HG03469 (cell line): Measurements from ENCODE around the gene ACOX2.

Experiments
- ATAC-seq: cut with Tn5 transposase; IDR thresholded peaks from one replicate; pipeline ENCODE4 v1.9.1; 2021; ENCODE audit warnings: mild to moderate bottlenecking, moderate library complexity, moderate number of reproducible peaks; ENCODE audit not compliant: unreplicated experiment

ACOX2 gene

DNA sequence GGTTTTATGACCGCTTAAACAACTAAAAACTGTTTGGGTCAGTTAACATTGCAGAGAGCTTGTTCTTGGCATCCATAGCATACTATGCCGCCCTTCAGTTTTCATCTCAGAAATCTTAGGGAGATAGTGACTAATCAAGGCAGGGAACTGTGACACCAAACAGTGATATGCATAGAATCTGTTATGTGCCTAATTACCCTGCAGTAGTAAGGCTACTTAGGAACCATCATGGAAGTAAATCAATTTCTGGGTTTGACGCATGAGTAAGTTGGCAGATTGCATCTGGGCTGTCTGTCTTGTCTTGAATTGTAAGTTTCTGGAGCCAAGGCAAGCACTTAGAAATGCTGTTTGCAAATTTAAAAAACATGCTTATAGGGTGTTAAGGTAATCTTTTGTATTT is 22.6 kb downstream of the ACOX2 start:
- ATAC-seq, result no peak

DNA sequence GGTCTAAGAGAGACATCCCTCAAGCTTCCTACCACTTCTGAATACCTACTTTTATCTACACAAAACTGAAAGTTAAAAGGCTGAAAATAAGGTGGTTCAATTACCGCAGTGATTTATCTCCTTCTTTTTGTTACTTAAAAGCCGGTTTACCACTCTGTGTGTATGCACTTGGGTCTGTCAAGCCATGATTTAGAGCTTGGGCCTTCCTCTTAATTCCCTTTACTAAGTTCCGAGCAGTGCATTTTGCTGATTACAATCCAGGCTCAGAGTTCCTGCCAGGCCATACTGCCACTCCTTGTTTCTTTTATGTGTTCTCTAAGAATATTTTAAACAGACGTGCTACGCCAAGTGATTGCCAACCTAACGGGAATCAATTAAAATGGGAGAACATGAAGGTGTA is 28.6 kb downstream of the ACOX2 start:
- ATAC-seq, result no peak

DNA sequence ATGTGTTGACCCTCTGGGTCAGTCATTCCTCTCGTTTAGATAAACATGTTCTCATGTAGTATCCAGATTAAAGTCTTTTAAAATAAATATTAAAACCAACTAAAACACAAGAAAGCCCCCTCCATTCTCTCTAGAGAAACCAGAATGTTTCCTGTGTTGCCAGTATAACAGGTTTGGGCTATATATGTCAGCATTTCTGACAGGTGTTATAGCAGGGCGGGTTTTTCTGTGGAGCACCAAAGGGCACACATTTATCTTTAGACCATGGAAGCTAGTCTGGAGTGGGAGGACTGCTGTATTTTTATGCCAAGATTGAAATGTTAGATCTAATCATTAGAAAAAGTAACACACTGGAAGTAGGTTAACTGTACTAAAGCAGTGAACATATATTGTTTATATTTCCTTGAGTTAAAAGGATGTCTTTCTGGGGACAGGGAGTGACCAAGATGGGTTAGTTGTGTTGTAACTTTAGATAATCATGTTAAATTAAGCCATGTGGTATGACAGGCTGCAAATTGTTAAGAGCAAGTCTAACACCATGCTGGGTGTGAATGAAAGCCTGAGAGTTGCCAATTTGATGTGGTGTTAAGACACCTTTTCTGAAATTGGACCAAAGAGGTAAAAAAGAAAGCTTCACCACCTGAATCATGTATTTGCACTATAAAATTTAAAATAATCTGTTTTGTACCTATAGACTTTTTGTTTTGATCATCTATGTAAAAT is 29.5 kb downstream of the ACOX2 start:
- ATAC-seq, result no peak

- ATAC-seq, result no peak
Observed at GRCh38 chr3:58502872-58503271, 34.1 kb downstream of the ACOX2 start.

DNA sequence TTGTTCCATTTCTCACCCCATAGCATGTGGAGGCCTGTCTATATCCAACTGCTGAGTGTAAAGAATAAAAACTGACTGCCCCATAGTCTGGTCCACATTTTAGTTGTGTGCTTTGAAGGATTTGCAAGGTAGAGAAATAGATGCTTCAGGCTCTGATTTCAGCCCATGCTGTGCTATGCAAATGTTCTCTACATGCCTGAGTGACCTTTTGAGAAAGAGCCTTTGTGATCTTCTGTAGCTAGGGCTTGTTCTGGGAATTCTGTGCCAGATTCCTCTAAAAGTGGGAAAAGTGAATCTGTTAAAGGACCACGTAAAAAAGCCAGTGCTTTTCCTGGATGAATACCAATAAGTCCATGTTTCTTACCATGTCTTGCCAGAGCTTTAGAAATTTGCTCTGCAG is 39.9 kb downstream of the ACOX2 start:
- no peak for ATAC-seq

DNA sequence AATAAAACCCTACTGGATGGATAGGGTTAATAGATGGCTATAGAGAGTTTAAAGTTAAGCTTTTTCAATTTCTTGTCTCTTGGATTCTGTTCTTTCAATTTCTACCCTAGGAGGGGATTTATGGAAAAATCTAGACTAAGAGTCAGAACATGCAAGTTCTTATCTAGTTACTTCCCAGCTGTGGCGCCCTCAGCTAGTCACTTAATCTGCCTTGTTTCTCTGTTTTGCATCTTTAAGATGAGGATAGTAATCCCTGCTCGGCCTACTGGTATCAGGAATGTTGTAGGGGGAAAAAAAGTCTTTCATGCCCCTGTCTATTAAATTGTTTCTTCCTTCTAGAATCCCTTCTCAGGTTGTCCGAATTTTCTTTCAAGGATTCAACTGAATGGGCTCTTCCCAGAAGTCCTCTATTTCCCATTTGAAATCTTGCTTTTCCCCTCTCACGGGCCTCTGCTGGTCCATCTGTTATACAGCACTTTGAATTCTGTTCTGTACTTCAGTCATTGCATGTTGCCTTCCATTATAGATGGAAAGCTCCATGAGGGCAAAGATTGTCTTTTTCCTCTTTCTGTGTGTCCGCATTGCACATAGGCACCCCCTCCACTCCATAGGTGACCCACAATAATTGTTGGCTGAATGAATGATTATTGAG is 40.7 kb downstream of the ACOX2 start:
- no peak for ATAC-seq

DNA sequence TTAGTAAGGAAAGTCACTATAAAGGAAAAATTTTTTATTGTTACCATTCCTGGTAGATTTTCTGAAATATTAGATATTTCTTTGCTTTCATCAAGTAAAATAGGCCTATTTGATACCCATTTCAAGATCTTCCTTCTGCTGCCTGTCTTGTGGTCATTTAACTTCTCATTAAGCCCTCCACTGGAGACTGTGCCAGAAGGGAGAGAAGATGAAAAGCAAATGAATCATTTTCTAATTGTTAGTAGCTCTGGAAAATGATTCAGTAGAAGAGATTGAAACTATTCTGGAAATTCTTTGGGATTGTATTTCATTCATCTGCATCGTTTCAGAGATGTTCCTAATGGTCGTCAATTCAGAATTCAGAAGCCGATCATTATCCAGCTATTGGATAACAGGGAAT is 41.9 kb downstream of the ACOX2 start:
- no peak for ATAC-seq

- ATAC-seq, result no peak
Observed at GRCh38 chr3:58494107-58494506, 42.9 kb downstream of the ACOX2 start.

GRCh38 chr3:58492494-58492905 is 44.5 kb downstream of the ACOX2 start:
- no peak for ATAC-seq

- ATAC-seq, result peak; percentile 84
Observed at GRCh38 chr3:58491506-58492402, 45.2 kb downstream of the ACOX2 start, which contains the start of gene KCTD6. KCTD6 (plus strand) TSS chr3:58492096; CDS start chr3:58498756, 6,660 bp downstream.

DNA sequence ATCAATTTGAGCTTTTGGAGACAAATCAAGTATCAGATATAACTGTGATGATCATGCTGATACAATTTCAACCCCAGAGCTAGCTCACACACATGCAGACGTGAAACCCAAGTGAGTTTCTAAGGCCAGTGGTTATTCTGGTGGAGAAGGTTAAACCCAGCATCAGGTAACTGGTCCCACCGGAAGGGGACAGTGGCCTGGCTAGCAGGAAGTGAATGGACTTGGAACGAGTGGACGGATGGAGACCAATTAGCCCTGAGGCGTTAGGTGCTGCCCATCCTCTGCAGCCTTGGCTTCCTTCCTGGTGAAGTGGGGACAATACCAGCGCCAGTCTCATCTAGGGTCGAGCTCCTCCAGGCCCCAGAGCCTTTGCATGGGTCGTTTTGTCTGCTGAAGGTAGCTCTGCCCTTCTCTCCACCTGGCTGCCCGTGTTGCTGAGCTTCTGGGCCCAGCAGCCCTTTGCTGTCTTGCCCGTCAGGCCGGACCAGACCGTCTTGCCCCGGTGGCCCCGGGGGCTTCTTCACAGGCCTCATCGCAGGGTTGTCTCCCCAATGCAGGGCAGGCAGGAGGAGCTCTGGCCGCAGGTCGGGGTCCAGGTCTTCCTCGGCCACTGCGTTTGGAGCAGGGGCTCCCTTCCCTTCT is 46.0 kb downstream of the ACOX2 start:
- no peak for ATAC-seq

- no peak for ATAC-seq
Observed at GRCh38 chr3:58488967-58489366, 48.0 kb downstream of the ACOX2 start.

- ATAC-seq, result no peak
Observed at GRCh38 chr3:58487140-58487886, 49.7 kb downstream of the ACOX2 start.

GRCh38 chr3:58485801-58486435 is 51.1 kb downstream of the ACOX2 start:
- ATAC-seq, result no peak

DNA sequence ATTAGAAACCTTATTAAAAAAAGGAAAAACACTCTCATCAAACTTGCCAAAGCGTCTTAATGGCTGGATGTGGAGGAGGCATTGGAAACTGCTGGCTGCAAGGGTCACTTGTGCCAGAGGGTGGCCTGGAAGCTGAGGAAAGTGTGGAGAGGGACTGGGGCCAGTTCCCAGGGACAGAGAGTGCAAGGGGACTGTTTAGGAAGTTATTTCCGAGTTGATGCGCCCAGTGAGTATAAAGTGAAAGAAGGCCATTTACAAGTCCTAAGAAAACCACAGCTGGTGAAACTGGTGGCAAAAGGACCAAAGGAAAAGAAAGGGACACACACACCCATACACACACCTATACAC is 52.3 kb downstream of the ACOX2 start:
- no peak for ATAC-seq

- no peak for ATAC-seq
Observed at GRCh38 chr3:58484045-58484721, 52.8 kb downstream of the ACOX2 start.

- no peak for ATAC-seq
Observed at GRCh38 chr3:58482917-58483636, 53.9 kb downstream of the ACOX2 start.

GRCh38 chr3:58480309-58480708 is 56.7 kb downstream of the ACOX2 start:
- no peak for ATAC-seq

- ATAC-seq, result no peak
Observed at GRCh38 chr3:58478781-58479180, 58.2 kb downstream of the ACOX2 start.
